GDM1 (cell line): Measurements from ENCODE around the gene XIAP.
A peak's percentile ranks its signal among the peaks of the same experiment; 100 is the strongest.

ENCODE experiments used
- DNase-seq: peaks from one replicate; lab custom pipeline; 2025; lab: John Stamatoyannopoulos, UW

The XIAP gene

DNA sequence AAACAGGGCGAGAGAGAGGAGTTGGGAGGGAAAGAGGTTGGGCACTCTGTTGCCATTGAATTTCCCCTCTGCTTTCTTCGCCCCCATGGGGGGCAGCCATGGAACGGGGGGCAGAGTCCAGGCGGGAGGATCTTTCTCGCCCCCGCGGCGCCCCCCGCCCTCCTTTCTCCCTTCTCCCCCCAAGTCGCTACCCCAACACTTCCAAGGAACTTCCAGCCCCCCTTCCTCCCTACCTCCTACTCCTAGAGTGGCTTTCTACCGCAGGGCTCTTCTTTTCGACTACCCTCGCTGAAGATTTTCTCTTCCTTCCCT, 101.1 kb downstream of the XIAP start:
- DNase-seq = no peak

DNA sequence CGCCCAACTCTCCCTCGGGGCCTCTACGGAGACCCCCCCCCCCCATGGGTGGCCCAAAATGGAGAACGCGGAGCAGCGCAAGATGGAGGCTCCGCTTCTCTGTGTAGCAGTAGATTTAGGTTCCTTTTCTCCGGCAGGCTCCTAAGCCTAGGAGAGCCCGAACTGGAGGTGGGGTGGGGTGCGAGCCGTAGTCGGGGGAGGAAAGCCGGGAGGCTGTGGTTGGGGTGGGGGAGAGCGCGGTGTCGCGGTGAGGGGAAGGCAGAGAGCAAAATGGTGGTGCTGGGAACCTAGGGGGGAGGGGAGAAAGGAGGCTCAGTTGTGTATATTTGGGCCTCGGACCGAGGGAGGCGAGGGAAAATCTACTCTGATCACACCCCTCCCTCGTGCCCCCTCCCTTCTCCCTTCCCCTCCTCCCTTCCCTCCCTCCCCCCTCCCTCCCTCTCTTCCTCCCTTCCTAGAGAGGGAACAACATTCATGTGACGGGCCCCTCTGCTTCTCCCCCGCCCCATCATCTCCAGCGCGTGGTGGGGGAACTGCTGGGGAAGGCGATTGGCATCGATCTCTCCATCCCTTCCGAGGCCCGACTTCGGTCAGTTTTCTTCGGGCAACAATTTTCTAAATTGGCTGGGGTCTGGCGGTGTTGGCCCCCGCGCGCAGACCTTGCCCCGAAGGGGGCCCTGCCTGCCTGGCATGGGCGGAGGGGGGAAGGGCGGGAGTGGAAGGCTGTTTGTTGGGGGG, 101.6 kb downstream of the XIAP start, which contains the start of gene STAG2:
TSS of gene STAG2 (plus strand) at position 439 of the 738 bp plus-strand sequence. CDS start 60,922 bp downstream, outside the sequence.
- DNase-seq = peak; percentile 76

DNA sequence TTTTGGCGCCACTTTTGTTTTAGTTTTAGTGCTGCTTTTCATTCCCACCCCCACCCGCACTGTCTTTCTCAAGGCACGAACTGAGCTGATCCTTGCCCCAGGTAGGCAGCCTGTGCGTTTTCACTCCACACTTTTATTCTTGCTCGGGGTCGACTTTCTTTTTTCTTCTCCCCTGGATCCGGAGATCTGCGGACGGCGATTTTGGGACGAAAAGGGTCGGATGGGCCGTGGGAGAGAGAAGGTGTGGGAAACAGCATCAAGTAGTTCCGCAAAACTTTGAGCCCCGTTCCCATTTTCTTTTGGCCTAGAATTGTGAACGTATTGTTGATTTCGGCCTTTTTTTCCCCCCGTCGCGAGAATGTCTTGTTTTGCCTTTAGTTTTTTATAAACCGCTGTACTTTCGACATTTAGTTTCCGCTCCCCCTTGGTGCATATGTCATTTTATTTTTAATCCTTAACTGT, 102.2 kb downstream of the XIAP start:
- no peak for DNase-seq

DNA sequence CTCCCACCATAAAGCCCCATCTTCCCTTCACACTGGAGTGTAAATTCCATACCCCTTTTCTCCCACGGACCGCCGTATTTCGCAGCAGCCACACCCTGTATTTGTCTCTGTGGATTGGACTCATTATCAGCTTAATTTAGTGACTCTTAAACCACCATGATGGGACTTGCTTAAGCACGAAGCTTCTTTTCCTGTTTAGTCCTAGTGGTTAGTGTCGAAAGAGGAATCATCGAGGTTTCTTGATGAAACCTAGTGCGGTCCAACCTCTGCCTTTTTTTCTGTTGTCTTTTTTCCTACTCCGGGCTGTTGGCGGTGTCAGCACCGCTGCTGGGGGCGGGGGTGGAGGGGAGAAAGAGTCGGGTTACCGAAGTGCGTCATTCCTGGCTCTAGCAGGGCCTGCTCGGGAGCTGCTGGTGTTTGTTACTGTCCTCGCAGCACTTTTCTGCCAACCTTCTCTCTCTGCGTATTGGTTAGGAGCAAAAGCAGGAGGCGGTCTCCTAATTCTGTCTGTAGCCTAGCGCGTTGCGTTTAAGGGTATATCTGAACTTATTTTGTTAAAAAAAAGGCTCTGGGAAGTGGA, 103.0 kb downstream of the XIAP start:
- DNase-seq = peak; percentile 74
